HG03175 (cell line): ENCODE data around the gene CHL1.
A peak's percentile ranks its signal among the peaks of the same experiment; 100 is the strongest.

Experiments used
- ATAC-seq: cut with Tn5 transposase; IDR thresholded peaks from one replicate; pipeline ENCODE4 v1.9.1; 2021; ENCODE audit warnings: mild to moderate bottlenecking, moderate library complexity; ENCODE audit not compliant: unreplicated experiment

CHL1 gene

DNA sequence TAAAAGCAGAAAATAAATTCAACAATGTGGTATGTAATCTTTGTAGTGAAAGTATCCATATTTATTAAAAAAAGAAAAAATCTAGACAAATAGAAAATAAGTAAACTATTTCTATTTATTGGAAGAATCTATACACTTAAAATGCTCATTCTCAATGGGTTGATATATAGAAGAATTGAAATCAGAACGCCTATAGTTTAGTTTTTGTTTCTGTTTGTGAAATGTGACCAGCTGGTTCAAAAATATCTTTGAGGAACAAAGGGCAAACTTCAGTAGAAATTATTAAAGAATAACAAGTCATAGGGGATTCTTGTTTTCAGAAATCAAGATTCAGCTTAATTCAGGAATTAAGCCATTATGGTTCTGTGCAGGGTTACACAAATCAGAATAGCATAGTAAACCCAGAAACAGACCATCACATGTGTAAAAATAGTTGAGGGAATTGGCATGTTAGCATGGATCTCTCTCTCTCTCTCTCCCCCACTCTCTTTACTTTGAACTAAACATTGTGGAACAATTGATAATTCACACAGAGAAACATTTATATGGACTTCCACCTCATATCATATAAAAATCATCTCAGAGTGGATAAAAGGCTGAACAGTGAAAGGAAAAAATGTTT lies 134.0 kb downstream of the CHL1 start:
- no peak for ATAC-seq

DNA sequence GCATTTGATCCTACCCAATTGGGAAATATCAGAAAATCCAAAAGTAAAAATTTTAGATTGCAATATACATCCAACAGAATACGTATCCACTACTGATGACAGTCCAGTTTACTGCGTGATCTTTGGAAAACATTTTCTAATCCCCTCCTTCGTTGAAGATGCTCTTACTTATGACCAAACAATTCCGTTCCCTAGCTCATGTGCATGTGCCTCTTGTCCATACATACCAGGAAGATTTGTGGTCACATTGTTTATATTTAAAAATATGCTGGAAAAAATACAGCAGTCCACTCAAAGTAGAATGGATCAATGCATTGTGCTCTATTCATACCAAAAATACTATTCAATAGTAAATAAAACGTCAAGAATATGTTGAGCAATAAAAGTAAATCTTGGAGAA lies 135.3 kb downstream of the CHL1 start:
- ATAC-seq = no peak

DNA sequence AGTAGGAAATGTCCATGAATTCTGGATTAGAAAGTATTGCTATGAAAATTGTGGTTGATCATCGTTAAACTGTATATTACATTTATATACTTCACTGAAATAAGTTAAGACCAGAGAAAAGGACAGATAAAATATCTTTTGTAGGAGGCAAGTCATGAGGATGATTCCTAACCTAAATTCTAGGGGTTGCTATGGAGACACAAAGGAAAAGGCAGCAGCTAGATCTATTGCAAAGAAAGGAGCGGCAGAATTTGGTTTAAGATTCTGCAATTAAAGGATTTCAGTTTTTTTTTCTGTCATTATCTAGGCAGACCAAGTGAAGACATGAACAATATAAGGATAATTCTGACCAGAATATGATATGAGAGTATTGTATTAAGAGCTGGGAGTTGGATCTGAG lies 136.1 kb downstream of the CHL1 start:
- ATAC-seq = no peak

DNA sequence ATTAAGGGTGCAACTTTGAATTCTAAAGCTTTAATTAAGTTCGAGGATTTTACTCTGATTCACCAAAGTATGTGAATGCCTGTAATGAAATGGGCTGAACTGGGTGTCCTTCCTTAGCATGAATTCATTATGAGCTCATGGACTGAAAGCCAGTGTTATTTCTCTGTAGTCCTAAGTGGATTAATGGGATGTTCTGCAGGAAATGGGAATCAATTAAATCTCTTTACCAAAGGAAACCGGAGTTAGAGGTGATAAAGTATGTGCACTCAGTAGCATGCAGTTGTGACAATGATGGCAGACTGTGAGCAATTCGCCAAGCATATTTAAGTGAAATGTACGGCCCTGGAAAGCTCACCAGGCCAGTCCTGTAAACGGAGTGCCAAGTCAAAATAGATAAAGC lies 138.7 kb downstream of the CHL1 start:
- no peak for ATAC-seq

DNA sequence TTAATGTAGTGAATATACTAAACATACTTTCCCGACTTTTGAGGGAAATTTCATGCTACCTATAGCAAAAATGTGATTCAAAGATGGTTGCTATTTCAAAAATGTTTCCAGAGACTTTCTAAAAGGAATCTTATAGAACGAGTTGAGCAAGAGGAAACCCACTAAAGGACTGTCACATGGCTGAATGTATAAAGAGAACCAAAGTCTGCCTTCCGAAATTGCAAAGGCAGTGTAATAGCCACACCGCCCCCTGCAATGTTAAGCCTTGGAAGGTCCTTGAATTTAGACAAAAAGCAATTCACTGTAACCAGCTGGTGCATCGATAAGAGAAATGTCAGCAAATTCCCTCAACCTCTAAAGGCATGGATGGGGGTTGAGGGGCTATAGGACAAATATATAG lies 142.8 kb downstream of the CHL1 start:
- no peak for ATAC-seq

DNA sequence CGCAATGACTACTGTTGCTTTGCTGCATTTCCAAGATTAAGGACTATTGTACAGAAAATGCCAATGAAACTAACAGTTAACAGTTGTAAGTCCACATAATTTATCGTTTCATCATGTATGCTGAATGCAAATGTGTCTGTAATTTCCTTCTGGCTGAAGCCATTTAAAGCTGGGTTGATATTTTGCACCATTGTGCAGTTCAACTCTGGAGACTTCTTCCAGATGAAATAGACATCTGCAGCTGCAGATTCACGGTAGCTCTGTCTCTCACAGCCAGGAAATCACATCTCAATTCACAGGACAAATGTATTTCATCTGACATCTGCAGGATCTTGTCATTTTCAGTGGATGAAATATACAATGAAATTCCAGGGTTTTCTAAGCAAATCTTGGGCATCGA lies 145.4 kb downstream of the CHL1 start:
- no peak for ATAC-seq

DNA sequence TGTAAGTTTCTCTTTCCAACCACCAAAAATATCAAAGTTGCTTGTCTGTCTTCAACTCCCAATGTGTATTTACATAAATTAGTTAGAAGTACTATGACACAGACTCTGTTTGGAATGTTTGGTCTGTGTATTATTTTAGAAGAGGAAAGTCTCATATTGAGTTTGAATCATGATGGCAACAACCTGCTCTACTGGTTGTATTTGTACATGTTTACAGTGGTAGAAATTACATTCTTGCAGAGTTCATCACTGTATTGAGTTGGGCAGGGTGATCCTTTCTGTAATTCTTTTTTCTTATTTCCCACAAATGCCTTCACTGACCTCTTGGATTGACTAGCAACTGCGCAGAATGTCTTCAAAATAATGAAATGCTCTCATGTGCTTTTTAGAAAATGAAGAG lies 149.6 kb downstream of the CHL1 start:
- ATAC-seq = no peak

DNA sequence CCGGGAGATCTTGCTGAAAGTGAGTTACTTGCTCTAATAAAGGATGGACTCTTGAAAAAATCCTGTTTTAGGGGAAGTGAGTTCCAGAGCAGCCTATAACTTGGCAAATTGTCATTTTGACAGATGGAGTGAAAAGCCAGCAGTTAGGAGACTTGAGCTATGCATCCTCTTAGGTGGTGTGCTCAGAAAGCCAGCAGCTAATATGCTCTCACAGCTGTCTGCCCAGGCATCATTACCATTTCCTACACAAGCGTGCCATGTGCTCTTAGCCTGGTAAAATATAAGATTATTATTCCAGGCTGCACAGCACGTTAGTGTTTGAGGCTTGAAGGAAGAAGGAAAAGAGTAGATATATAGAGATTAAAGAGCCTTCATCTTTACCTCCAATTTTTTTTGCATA lies 151.0 kb downstream of the CHL1 start:
- no peak for ATAC-seq

DNA sequence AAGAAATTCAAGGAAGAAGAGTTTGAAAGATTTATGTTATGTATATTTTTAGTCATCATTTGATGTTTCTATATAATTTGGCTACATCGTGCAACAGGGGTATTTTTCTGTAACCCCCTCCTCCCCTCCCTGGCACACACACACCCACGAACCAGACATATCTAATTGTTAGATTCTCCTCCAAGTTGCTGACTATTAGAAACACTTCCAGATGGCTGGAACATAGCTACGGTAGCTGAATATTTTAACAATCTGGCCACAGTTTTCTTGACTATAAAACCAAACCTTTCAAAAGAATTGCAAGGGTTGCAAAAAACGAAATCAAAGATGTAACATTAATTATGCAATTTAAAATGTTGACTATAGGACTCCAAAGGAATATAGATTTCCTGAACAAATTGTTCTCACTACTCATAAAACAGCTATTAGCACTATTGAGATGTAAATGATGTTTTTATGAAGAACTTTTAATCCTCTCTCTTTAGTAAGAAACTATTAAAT lies 154.4 kb downstream of the CHL1 start:
- no peak for ATAC-seq

DNA sequence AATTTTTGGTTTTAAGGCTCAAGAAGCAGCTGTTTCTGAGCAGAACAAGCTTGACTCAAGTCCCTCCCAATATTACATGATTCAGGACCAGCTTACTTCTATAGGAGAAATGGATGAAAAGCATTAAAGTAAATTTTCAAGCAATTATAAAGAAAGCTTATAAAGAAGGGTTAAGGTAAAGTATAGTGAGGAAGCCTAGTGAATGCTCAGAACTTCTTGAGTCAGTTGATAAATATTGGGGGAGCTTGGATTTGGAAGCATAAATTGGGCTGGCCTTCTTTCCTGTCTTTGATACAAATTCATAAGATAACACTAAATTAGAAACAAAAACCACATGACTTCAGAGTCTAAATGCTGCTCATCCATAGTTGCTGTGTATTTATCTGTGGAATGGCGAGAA lies 156.0 kb downstream of the CHL1 start:
- ATAC-seq = no peak

DNA sequence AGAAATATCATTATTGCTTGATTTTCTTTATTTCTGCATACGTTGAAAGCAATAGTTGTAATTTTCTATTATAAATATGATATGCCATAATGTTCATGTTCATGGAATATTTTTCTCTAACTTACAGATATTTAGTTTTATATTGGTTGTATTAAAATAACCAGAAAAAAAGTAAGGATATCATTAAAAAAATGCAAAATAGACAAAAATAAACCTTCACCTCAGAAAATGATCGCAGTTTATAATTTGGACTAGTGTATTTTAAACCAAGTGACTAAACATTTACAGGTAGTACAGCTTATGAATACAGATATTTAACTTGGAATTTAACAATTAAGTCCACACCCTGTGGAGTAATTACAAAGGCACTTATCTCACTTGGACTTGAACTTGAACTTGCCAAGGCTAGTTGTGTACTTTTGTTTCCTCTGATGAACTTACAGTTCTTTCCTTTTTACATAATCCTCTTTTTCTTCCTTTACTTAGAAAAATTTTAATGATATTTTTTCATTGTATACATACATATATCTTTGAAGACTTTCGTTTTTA lies 156.7 kb downstream of the CHL1 start:
- no peak for ATAC-seq

DNA sequence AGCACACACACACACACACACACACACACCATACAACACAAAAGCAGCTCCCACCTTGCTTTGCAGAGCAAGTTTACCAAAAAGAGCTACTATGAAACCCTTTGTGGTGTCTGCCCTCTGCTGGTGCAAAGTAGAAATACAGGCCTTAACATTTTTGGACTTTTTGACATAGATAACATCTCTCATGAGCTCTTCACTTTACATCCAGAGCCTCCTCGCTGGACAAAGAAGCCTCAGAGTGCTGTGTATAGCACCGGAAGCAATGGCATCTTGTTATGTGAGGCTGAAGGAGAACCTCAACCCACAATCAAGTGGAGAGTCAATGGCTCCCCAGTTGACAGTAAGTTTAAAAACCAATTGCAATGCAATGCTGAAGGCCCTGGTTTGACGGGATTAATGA lies 157.9 kb downstream of the CHL1 start:
- ATAC-seq = peak; percentile 80

DNA sequence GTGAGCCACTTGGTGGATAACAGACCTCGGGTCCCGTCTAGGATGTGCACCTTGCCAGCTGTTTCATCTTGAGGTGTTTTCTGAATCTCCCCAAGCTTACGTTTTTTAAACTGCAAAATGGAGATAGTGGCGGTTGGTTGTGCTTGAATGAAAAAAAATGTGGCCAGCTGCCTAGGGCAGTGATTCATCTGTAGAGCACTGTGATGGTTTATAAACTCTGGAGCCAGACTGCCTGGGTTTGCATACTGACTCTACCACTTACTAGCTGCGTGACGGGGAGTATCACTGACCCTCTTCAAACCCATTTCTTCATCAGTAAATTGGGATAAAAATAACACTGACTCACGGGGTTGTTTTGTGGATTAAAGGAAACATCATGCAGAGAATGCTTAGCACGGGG lies 159.1 kb downstream of the CHL1 start:
- ATAC-seq = no peak

DNA sequence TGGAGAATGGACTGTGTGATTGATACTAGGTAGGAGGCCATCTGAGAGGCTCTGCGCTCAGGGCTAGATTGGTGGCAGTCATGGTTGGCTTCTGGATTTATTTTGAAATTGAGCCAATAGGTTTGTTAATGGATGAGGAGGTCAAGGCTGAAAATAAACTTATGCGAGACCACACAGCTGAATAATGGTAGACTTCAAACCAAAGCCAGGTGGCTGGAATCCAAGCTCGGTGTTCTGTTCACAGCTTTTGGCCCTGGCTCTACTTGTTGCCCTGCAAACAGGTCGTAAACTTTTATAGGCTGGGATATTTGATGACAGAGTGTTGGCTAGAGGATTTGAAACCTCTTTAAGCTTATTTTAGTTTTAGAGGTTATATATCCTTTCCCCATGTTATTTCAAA lies 160.4 kb downstream of the CHL1 start:
- ATAC-seq = no peak

DNA sequence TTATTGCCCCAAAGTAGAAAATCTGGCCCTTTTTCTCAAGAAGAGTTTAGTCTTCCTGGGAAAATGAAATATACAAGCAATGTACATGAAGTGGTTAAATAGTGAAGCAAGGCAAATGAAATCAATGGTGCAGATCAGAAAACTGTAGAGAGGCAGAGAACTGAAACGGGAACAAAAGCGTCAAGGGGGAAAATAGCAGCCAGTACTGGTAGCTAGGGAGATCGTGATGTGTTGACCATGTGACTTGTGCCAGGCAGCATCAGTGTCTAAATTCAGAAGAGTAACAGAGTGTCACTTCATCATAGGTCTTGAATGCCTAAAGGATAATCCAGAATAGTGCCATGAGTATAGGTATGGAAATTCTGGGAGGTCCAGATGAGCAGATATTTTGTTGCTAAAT lies 163.1 kb downstream of the CHL1 start:
- peak; percentile 73 for ATAC-seq

DNA sequence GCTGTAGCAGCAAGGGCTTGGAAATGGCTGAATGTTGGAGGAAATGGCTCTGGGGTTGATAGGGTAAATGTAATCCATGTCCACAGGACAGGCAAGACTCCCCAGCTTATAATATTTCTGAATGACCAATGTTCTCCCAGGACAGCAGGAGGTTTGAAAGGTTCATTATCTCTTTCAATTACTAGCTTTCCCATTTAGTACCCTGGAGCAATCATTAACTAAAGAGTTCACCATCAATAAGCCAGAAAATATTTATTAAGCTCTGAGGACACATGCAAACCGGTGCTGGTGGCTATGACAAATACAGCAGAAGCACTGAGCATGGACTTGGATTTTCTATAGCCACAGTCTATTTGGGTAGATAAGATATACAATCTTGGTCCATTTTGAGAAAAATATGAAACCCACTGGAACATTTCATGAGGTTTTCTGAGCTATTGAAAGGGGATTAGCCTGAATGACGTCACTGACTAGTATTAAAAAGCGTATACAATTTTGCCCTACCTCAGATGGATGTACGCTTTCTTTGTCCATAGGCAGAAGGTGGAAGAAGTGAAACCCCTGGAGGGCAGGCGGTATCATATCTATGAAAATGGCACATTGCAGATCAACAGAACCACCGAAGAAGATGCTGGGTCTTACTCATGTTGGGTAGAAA lies 166.2 kb downstream of the CHL1 start:
- ATAC-seq = no peak

DNA sequence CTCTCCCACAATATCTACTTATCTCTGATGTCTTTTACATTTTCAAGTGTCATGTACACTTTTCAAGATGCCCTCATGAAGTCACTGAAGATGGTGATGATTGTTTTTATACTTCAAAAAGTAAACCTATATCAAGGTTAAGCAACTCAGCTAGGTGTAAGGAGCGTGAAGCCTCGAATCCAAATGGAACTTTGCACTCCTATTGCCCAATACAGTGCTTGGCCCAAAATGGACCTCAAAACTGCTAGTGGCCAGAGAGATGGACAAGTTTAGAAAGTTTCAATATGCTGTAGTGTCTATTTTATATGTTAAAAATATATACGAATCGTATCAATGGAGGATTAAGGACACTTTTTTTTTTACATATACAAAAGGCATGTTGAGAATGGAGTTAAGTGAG lies 167.7 kb downstream of the CHL1 start:
- ATAC-seq = no peak

DNA sequence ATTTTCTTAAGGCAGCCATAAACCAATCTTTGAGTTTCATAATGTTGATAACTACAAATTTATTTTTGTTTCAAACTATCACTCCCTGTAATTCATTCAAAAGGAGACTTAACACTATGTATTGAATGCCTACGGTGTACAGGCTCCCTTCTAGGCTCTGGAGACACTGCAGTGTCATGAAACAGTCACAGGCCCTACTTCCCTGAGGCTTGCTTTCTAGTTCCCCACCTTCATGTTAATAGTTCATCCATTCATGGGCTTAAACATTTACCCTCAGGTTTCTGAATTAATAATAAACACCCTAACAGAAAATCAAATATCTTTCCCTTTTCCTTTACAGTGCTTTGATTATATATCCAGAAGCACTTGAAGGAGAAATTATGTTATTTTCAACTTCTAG lies 168.7 kb downstream of the CHL1 start:
- peak; percentile 85 for ATAC-seq

DNA sequence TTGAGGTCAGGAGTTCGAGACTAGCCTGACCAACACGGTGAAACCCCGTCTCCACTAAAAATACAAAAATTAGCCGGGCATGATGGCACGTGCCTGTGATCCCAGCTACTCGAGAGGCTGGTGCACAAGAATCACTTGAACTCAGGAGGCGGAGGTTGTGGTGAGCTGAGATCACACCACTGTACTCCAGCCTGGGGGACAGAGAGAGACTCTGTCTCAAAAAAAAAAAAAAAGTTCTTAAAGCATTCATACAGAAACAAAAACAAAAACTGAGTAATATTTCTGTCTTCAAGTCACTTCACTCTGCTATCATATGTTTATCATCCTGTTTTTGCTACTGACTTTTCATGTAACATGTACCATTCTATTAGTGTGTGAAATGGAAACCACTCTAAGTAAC lies 169.7 kb downstream of the CHL1 start:
- ATAC-seq = peak; percentile 62

DNA sequence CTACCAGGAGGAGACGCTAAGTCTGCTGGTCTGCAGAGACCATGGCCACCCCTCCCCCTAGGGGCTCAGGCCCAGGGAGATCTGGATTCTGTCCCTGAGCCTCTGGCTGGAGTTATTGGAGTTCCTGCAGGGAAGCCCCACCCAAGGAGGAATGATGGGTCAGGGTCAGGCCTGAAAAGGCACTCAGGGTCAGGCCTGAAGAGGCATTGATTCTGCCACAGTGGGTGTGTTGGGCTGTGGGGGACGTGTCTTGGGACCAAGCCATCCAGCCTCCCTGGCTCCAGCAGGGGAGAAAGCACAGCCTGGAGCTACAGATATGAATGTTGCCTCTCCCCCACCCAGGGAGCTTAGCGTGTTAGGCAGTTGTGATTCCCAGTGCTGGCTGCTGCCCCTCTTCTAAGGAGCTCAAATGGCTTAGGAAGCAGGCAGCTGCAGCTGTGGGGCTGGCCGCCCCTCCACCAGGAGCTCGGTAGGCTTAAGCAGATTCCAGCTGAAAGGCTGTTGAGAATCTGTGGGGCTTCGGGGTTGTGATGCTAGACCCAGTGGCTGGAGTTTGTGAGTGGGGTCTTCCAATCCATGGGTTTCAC lies 176.7 kb downstream of the CHL1 start:
- no peak for ATAC-seq

DNA sequence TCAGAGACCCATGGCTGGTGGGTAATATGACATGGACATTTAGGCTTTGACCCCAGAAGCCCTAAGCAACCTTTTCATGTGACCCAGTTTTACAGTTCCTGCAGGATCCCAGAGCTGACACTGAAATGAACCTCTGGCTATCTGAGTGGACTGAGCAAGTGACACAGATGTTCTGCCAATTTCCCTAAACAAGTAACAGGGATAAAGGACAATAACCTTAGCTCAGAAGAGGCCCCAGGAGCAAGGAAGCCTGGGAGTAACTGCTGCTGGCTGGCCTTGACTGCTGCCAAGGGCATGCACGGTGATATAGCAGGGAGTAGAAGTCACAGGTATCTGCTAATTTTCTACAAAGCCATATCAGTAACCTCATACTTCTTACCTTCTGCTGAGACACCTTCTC lies 177.9 kb downstream of the CHL1 start:
- no peak for ATAC-seq

DNA sequence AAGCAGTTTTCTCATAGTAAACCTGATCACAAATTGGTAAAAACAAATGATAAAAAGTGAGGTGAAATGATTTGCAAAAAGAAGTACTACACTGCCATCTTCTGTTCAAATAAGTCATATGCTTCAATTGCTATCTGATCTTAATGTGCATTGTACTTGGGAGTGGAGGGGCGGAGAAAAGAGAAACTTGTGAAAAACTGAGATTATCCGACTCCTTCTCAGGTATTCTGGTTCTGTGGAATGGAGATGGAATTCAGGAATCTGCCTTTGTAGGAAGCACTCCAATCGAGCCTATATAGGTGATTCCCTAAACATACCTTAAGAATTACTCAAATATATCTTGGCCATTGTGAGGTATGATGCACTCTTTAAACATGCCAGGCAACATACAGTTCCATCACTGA lies 180.6 kb downstream of the CHL1 start:
- peak; percentile 66 for ATAC-seq
